SU-DHL-6 (cell line): ENCODE data around the gene PHF20.

Experiments used
- CTCF ChIP-seq: fragments of 200-600 bp; sonication (generic); IDR thresholded peaks from one replicate; pipeline ENCODE4 v1.5.1; 2017; ENCODE audit warnings: antibody characterized with exemption, mild to moderate bottlenecking, low read length, moderate library complexity; ENCODE audit not compliant: insufficient read depth, poor library complexity, severe bottlenecking
- EZH2phosphoT487 ChIP-seq: fragments of 200-600 bp; sonication (generic), shearing (Covaris generic); conservative IDR thresholded peaks from 2 replicates; pipeline ENCODE4 v1.6.1; 2018; ENCODE audit warnings: mild to moderate bottlenecking, antibody characterized with exemption, low read length, moderate library complexity, mixed read lengths

GRCh38 chr20:35947907-35948306 lies 176.1 kb downstream of the PHF20 start:
- TF ChIP-seq CTCF (no peak), EZH2phosphoT487 (no peak)
